H9 (cell line): ENCODE results near the gene MIPEP. TPM values are rescaled to one million over a fixed set of nuclear protein-coding genes. Genes with fewer than 3 reads are reported as not detected.

Source experiments
- DNase-seq: peaks from one replicate; pipeline ENCODE4 v3.0.0-alpha.2; 2017
- H2AFZ ChIP-seq: one replicate; pipeline ENCODE4 v1.6.1; 2013; ENCODE audit warnings: mild to moderate bottlenecking, low read length, control low read depth, moderate library complexity
- H2AK5ac ChIP-seq: 2 replicates; pipeline ENCODE4 v1.6.1; 2013; ENCODE audit warnings: low read length, control low read depth, mixed read lengths; ENCODE audit not compliant: insufficient read length
- H2BK120ac ChIP-seq: one replicate; pipeline ENCODE4 v1.6.1; 2013; ENCODE audit warnings: low read depth, mild to moderate bottlenecking, low read length, control low read depth, inconsistent platforms; ENCODE audit not compliant: poor library complexity, severe bottlenecking
- H2BK12ac ChIP-seq: 2 replicates; pipeline ENCODE4 v1.6.1; 2013; ENCODE audit warnings: low read length, control low read depth, mixed read lengths, low read depth; ENCODE audit not compliant: insufficient read length
- H2BK15ac ChIP-seq: 2 replicates; pipeline ENCODE4 v1.6.1; 2013; ENCODE audit warnings: low read depth, low read length, control low read depth
- H2BK20ac ChIP-seq: one replicate; pipeline ENCODE4 v1.6.1; 2013; ENCODE audit warnings: low read depth, mild to moderate bottlenecking, low read length, control low read depth, inconsistent platforms; ENCODE audit not compliant: poor library complexity, severe bottlenecking
- H2BK5ac ChIP-seq: 2 replicates; pipeline ENCODE4 v1.6.1; 2013; ENCODE audit warnings: low read length, control low read depth, mixed read lengths; ENCODE audit not compliant: insufficient read length
- H3K14ac ChIP-seq: 2 replicates; pipeline ENCODE4 v1.6.1; 2013; ENCODE audit warnings: low read length, control low read depth; ENCODE audit not compliant: insufficient read depth
- H3K18ac ChIP-seq: 2 replicates; pipeline ENCODE4 v1.6.1; 2013; ENCODE audit warnings: low read depth, mild to moderate bottlenecking, mixed read lengths, low read length, control low read depth; ENCODE audit not compliant: insufficient read length
- H3K23ac ChIP-seq: 2 replicates; pipeline ENCODE4 v1.6.1; 2013; ENCODE audit warnings: low read length, control low read depth, mixed read lengths, low read depth; ENCODE audit not compliant: insufficient read length
- H3K23me2 ChIP-seq: 2 replicates; pipeline ENCODE4 v1.6.1; 2013; ENCODE audit warnings: low read depth, mild to moderate bottlenecking, mixed read lengths, low read length, control low read depth; ENCODE audit not compliant: insufficient read length, poor library complexity, severe bottlenecking
- H3K27ac ChIP-seq: 2 replicates; pipeline ENCODE4 v1.5.1; 2013; ENCODE audit warnings: low read length, control low read depth, mixed read lengths, low read depth; ENCODE audit not compliant: insufficient read length
- H3K27me3 ChIP-seq: 2 replicates; pipeline ENCODE4 v1.6.1; 2013; ENCODE audit warnings: low read length, control low read depth, inconsistent platforms; ENCODE audit not compliant: insufficient read depth
- H3K4ac ChIP-seq: 2 replicates; pipeline ENCODE4 v1.6.1; 2013; ENCODE audit warnings: low read depth, mild to moderate bottlenecking, control low read depth, inconsistent platforms, low read length, moderate library complexity
- H3K4me1 ChIP-seq: 2 replicates; pipeline ENCODE4 v1.6.1; 2013; ENCODE audit warnings: low read length, control low read depth, inconsistent platforms; ENCODE audit not compliant: insufficient read depth
- H3K4me2 ChIP-seq: 2 replicates; pipeline ENCODE4 v1.6.1; 2013; ENCODE audit warnings: low read length, control low read depth, mixed read lengths; ENCODE audit not compliant: insufficient read length, insufficient read depth
- H3K56ac ChIP-seq: 2 replicates; pipeline ENCODE4 v1.6.1; 2013; ENCODE audit warnings: low read depth, mild to moderate bottlenecking, mixed read lengths, low read length, control low read depth; ENCODE audit not compliant: insufficient read length
- H3K79me1 ChIP-seq: 2 replicates; pipeline ENCODE4 v1.6.1; 2013; ENCODE audit warnings: low read depth, mild to moderate bottlenecking, moderate library complexity, low read length, control low read depth, inconsistent platforms; ENCODE audit not compliant: insufficient read depth, poor library complexity, severe bottlenecking
- H3K79me2 ChIP-seq: 2 replicates; pipeline ENCODE4 v1.6.1; 2013; ENCODE audit warnings: low read length, control low read depth, inconsistent platforms; ENCODE audit not compliant: insufficient read depth
- H3K9ac ChIP-seq: 2 replicates; pipeline ENCODE4 v1.6.1; 2013; ENCODE audit warnings: low read length, control low read depth, mixed read lengths; ENCODE audit not compliant: insufficient read length; ENCODE audit errors: extremely low read depth
- H3K9me3 ChIP-seq: one replicate; pipeline ENCODE4 v1.6.1; 2013; ENCODE audit warnings: low read depth, low read length, inconsistent platforms; ENCODE audit not compliant: control insufficient read depth
- H3T11ph ChIP-seq: one replicate; pipeline ENCODE4 v1.6.1; 2013; ENCODE audit warnings: mild to moderate bottlenecking, low read length, control low read depth, inconsistent platforms
- H4K20me1 ChIP-seq: one replicate; pipeline ENCODE4 v1.6.1; 2013; ENCODE audit not compliant: control insufficient read depth, insufficient read length, insufficient read depth
- H4K5ac ChIP-seq: 2 replicates; pipeline ENCODE4 v1.6.1; 2013; ENCODE audit warnings: low read depth, mild to moderate bottlenecking, mixed read lengths, low read length, control low read depth; ENCODE audit not compliant: insufficient read length
- H4K8ac ChIP-seq: replicated peaks from 2 replicates; pipeline ENCODE4 v1.6.1; 2013; ENCODE audit warnings: low read length, control low read depth, mixed read lengths, low read depth; ENCODE audit not compliant: insufficient read length
- H4K91ac ChIP-seq: 2 replicates; pipeline ENCODE4 v1.6.1; 2013; ENCODE audit warnings: low read depth, mild to moderate bottlenecking, moderate library complexity, mixed read lengths, low read length, control low read depth; ENCODE audit not compliant: insufficient read length
- H3K27ac Mint-ChIP-seq, 3 experiments: 2 replicates in 2 of 3; 3 replicates in 1 of 3; pipeline ENCODE4 v1.8.0; 2020 to 2021; ENCODE audit warnings: mixed read lengths in 3 of 3, mild to moderate bottlenecking in 1 of 3, moderate library complexity in 1 of 3
- H3K27me3 Mint-ChIP-seq: 2 replicates; pipeline ENCODE4 v1.8.0; 2021; ENCODE audit warnings: low read depth, mild to moderate bottlenecking, moderate library complexity, mixed read lengths
- H3K36me3 Mint-ChIP-seq, 3 experiments: 2 replicates in 2 of 3; 3 replicates in 1 of 3; pipeline ENCODE4 v1.8.0; 2020 to 2021; ENCODE audit warnings: low read depth in 3 of 3, mixed read lengths in 3 of 3; ENCODE audit not compliant: insufficient read depth in 1 of 3
- H3K4me1 Mint-ChIP-seq, 2 experiments: 2 replicates each; pipeline ENCODE4 v1.8.0; 2020; ENCODE audit warnings: mixed read lengths in 2 of 2
- H3K4me3 Mint-ChIP-seq, 2 experiments: 2 replicates in 1 of 2; 3 replicates in 1 of 2; pipeline ENCODE4 v1.8.0; 2020 to 2021; ENCODE audit warnings: mild to moderate bottlenecking in 2 of 2, mixed read lengths in 2 of 2, moderate library complexity in 1 of 2
- H3K9me3 Mint-ChIP-seq, 2 experiments: 2 replicates in 1 of 2; 3 replicates in 1 of 2; pipeline ENCODE4 v1.8.0; 2020; ENCODE audit warnings: mild to moderate bottlenecking in 2 of 2, mixed read lengths in 2 of 2, moderate library complexity in 1 of 2
- WGBS: extraction: QIAGEN DNeasy Blood & Tissue Kit; methylation state at CpG from one replicate; pipeline ENCODE4 v1.1.7; 2013; ENCODE audit warnings: missing lambda C conversion rate, low lambda C conversion rate, mixed read lengths; ENCODE audit not compliant: insufficient read length; ENCODE audit errors: extremely low coverage; 5-methylcytosine and 5-hydroxymethylcytosine counted together
- total RNA-seq: library from RNA; stranded (reverse); gene quantifications from 2 replicates; pipeline ENCODE4 v1.2.1, GENCODE V29; 2021
- TF ChIP-seq, protein P1 (sequence below): fragments of 200-600 bp; sonication (generic); conservative IDR thresholded peaks from 3 replicates; pipeline ENCODE4 v1.8.0; 2021; ENCODE audit warnings: antibody characterized with exemption, mild to moderate bottlenecking

MIPEP gene
- total RNA-seq, 1 experiment from 2014 or later, result 18.5 TPM

DNA sequence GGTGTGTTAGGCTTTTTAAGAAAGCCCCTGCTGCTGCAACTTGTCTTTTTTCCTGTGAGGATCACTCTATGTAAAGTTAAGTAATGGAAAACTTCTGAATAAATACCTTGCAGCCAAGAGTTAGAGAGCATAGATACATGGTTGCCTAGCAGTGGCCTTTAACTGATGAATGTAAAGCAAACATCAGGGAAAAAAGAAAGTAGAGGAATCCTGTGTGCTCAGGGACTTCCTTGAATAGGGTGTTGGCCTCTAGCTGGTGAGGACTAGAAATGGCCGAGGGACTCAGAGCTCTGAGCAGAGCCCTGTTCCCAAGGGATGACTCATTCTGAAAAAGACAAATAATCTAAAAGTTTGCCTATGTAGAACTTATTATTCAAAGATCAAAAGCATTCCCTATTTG lies 135.7 kb downstream of the MIPEP start:
- H3K4me3 Mint-ChIP-seq, result no peak overlapping the region
- H3K27me3 Mint-ChIP-seq, result no peaks in the 10 kb centered on the region; the same call in 1 of the 2 replicates
- Histone ChIP-seq H3K18ac (no peak overlapping the region), H4K91ac (no peak overlapping the region), H3K9me3 (no peaks in the 10 kb centered on the region), H4K5ac (no peak overlapping the region), H3K79me1 (no peaks in the 10 kb centered on the region), H3K56ac (no peak overlapping the region), H3T11ph (no peak overlapping the region), H3K4me1 (peaks cover 10% of the 10 kb centered on the region; the same call in 1 of the 2 replicates), H3K27ac (no peak overlapping the region), H3K27me3 (no peaks in the 10 kb centered on the region), H3K4me2 (no peak overlapping the region), H3K4ac (no peak overlapping the region), H3K79me2 (no peaks in the 10 kb centered on the region), H3K23me2 (no peaks in the 10 kb centered on the region), H2BK15ac (no peak overlapping the region), H2AK5ac (no peak overlapping the region), H2AFZ (no peak overlapping the region), H4K8ac (no peak overlapping the region), H3K14ac (no peak overlapping the region), H2BK12ac (no peak overlapping the region), H2BK120ac (no peak overlapping the region), H3K9ac (no peak overlapping the region), H4K20me1 (no peaks in the 10 kb centered on the region), H3K23ac (no peak overlapping the region), H2BK5ac (no peak overlapping the region), H2BK20ac (no peak overlapping the region)
- peaks cover 0 to 5% (median 0%) of the 10 kb centered on the region in 3 experiments; a peak in 3 of 7 replicates for H3K36me3 Mint-ChIP-seq
- no CpG with 5 or more reads among the region's 1 CpG for WGBS
- H3K27ac Mint-ChIP-seq, result peak overlapping the region in 1 of 3 experiments; percentile 51; a peak in 1 of 7 replicates
- no peaks in the 10 kb centered on the region for H3K9me3 Mint-ChIP-seq
- DNase-seq, result no peak
- H3K4me1 Mint-ChIP-seq, result peaks cover 29 to 35% of the 10 kb centered on the region in 2 experiments
- TF ChIP-seq, protein P1, sequence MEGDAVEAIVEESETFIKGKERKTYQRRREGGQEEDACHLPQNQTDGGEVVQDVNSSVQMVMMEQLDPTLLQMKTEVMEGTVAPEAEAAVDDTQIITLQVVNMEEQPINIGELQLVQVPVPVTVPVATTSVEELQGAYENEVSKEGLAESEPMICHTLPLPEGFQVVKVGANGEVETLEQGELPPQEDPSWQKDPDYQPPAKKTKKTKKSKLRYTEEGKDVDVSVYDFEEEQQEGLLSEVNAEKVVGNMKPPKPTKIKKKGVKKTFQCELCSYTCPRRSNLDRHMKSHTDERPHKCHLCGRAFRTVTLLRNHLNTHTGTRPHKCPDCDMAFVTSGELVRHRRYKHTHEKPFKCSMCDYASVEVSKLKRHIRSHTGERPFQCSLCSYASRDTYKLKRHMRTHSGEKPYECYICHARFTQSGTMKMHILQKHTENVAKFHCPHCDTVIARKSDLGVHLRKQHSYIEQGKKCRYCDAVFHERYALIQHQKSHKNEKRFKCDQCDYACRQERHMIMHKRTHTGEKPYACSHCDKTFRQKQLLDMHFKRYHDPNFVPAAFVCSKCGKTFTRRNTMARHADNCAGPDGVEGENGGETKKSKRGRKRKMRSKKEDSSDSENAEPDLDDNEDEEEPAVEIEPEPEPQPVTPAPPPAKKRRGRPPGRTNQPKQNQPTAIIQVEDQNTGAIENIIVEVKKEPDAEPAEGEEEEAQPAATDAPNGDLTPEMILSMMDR, result no peak
